ENCODE results near the gene KANSL3. TPM values are rescaled to one million over a fixed set of nuclear protein-coding genes. Genes with fewer than 3 reads are reported as not detected.

Gene KANSL3
- total and polyA plus RNA-seq, 2 donors (not counting 3 experiments of a cell fraction or from before 2014, with no cell fraction given), result 27.7 to 36.9 TPM

GRCh38 chr2:96608469-96609455 lies 29.4 kb downstream of the KANSL3 start:
- Histone ChIP-seq H3K4me3 (replicated peaks in 1 of 3; ENCODE audit: insufficient read depth in 1 of 3, low read depth in 1 of 3, low read length in 3 of 3) (no peak overlapping the region), H3K79me2 (ENCODE audit: control insufficient read depth, insufficient read depth, low read length) (no peaks in the 10 kb centered on the region), H3K27ac (ENCODE audit: insufficient read depth, low read depth, low read length) (no peak overlapping the region), H2AFZ (ENCODE audit: low read depth, low read length) (no peak overlapping the region), H3K9me3 (replicated peaks; ENCODE audit: control insufficient read depth, insufficient read depth, low read length) (no peaks in the 10 kb centered on the region), H3K4me1 (ENCODE audit: control insufficient read depth, extremely low read depth, insufficient read depth, low read length) (no peaks in the 10 kb centered on the region), H3K27me3 (ENCODE audit: control insufficient read depth in 2 of 2, insufficient read depth in 2 of 2, low read length in 2 of 2) (no peaks in the 10 kb centered on the region), H3K4me2 (ENCODE audit: insufficient read depth, low read length) (no peak overlapping the region), H3K9ac (replicated peaks; ENCODE audit: extremely low read depth, insufficient read depth, low read length) (no peak overlapping the region), H3K9me1 (replicated peaks; ENCODE audit: control insufficient read depth, extremely low read depth, insufficient read depth, low read length) (no peaks in the 10 kb centered on the region), H4K20me1 (replicated peaks; ENCODE audit: control insufficient read depth, extremely low read depth, insufficient read depth, low read length) (no peaks in the 10 kb centered on the region), H3K36me3 (ENCODE audit: control insufficient read depth in 2 of 2, extremely low read depth in 1 of 2, insufficient read depth in 2 of 2, low read length in 2 of 2) (peaks cover 33 to 62% of the 10 kb centered on the region in 2 experiments)
- BruUV-seq (replicated peaks), result no TSS peak
- POLR2A ChIA-PET, result no interaction called here
- intact Hi-C loops (cut with micrococcal nuclease), result no loop called here
- DNase-seq (ENCODE audit: low read depth, low spot score) (no peak), FAIRE-seq (no peak)
- dilution Hi-C loops (cut with MboI; ENCODE audit: extremely low pct_ligation_motif_present, low sequenced_read_pairs), result no loop called here
- CTCF ChIA-PET, result no interaction called here
- TF ChIP-seq MYC (IDR thresholded peaks at IDR 0.05; ENCODE audit: low read depth, low read length) (no peak), FOS (IDR thresholded peaks at IDR 0.05; ENCODE audit: borderline replicate concordance, insufficient read depth, low read length) (no peak), POLR2AphosphoS5 (IDR thresholded peaks at IDR 0.05; ENCODE audit: insufficient read depth, low read depth, low read length) (no peak), EZH2 (IDR thresholded peaks at IDR 0.05; ENCODE audit: borderline replicate concordance, low read depth, low read length, severe bottlenecking) (no peak), MAX (IDR thresholded peaks at IDR 0.05; ENCODE audit: insufficient read depth, insufficient read length) (no peak), GATA2 (IDR thresholded peaks at IDR 0.05; ENCODE audit: insufficient read depth, insufficient read length, low read depth, low read length) (no peak), CTCF (IDR thresholded peaks at IDR 0.05; ENCODE audit: extremely low read depth in 1 of 2, insufficient read depth in 1 of 2, low read depth in 1 of 2, low read length in 2 of 2) (no peak), JUN (IDR thresholded peaks at IDR 0.05; ENCODE audit: borderline replicate concordance, insufficient read depth, insufficient read length, low read depth) (no peak)

All from endothelial cell of umbilical vein (primary cell).